ENCODE measurements around the gene C10orf53. TPM values are rescaled to one million over a fixed set of nuclear protein-coding genes. Genes with fewer than 3 reads are reported as not detected.

Gene C10orf53, protein sequence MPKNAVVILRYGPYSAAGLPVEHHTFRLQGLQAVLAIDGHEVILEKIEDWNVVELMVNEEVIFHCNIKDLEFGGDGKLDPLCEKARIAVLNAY
- not detected for polyA plus RNA-seq (ENCODE audit: insufficient read length in 10 of 10)
- long read RNA-seq, donor 1 = 0 reads
- long read RNA-seq, donor 2 = 0 reads
- long read RNA-seq, donor 3 = 0 reads
- long read RNA-seq, donor 4 = 0 reads
- long read RNA-seq, donor 5 = 0 reads
- long read RNA-seq, donor 6 = 0 reads
- long read RNA-seq, donor 7 = 0 reads
- long read RNA-seq, donor 8 = 0 reads
- long read RNA-seq, donor 9 = 0 reads

DNA sequence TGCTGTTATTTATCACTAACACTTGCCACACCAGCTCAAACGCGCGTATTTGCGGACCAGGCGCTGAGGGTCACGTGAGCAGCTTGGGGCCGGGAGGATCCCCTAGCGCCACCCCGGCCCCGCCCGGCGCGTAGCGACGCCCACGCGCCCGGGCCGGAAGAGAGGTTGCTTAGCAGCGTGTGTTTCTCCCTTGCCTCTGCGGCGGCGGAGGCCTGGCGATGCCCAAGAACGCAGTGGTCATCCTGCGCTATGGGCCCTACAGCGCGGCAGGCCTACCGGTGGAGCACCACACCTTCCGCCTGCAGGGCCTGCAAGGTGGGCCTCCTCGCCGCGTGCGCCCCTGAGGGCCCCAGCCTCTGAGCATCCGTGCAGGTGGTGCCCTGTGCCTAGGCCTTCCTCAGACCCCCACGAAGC lies at the start of gene C10orf53:
C10orf53 (plus strand) TSS at position 172 of the 414 bp plus-strand sequence; CDS start at position 219, 47 bp downstream.
- DNase-seq = peak; percentile 4 to 40 (median 16)

DNA sequence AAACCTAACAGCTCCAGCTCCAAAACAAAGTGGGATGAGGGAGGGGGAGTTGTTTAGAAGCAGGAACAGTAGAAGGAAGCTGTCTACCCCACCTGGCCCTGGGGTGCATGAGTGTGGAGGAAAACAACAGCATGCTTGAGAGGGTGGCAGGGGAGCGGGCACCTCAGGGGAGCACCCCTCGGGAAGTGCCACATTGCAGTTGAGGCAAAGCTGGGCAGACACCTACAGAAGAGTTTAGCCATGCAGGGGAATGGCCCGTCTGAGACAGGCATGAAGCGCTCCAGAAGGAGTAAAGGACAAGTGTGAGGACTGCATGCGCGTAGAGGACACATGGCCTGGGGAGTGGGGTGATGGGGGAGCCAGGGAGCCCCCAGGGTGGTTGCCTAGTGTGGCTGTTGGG lies 47.5 kb upstream of the C10orf53 start:
- no peak for DNase-seq

- no peak for DNase-seq
Observed at GRCh38 chr10:49632406-49633317, 46.8 kb upstream of the C10orf53 start.

DNA sequence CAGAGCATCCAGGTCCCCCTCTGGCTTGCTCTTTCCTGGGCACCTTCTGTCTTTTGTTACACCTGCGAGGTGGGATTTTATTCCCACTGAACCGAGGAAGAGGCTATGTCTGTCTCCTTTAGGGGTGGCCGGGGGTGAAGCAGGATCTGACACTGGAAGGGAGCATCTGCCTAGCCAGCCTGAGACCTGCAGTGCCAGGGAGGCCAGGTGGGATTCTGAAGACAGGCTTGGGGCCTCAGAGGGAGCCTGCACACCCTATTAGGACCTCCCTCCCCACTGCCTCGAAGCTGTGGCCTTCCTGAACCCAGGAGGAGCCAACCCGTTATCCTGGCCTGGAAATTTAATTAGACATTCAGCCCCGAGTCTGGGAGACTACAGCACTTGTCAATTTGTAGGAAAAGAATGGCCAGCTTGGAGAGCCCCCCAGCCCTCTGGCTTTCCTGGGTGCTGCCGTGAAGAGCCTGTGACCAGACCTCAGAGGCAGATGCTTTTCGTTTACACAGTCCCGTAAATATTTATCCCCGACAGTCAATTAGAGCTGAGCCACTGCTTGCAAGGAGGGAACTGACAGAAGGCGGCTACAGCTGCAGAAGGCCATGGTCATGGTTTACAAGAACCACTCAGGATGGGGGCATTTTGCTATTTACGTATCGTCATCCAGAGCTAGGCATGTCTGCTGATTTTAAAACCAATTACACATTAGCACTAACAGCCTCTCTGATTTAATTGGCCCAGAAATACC lies 46.0 kb upstream of the C10orf53 start:
- DNase-seq = no peak

DNA sequence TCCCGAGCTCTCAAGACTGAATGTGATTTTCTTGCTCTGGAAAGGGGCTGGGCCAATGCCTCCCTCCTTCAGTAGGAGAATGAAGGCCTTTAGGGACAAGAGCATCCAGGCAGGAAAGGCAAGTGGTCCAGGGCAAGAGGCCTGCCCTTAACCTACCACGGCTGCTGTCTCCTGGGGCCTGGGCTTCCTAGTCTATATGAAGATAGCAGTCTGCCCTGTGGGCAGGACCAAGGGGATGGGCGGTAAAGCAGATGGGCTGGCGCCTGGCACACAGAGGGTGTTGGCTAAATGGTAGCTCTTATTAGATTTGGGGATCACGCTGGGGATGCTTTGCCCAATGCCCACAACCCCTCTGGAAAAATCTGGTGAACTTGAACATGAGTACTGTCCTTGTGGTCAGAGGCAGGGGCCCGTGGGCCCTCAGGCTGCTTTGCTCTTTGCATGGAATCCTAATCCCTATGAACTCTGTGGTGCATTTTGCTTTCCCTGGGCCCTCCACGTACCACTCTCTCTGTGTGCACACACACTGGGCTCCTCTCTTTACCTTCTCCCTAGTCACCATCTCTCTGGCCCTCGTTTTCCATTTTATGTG lies 45.3 kb upstream of the C10orf53 start:
- DNase-seq = no peak

GRCh38 chr10:49642311-49642710 lies 37.1 kb upstream of the C10orf53 start:
- no peak for DNase-seq

- no peak for DNase-seq
Observed at GRCh38 chr10:49643241-49644034, 36.0 kb upstream of the C10orf53 start.

- DNase-seq = no peak
Observed at GRCh38 chr10:49644035-49644646, 35.3 kb upstream of the C10orf53 start.

- no peak for DNase-seq
Observed at GRCh38 chr10:49645417-49645816, 34.0 kb upstream of the C10orf53 start.

DNA sequence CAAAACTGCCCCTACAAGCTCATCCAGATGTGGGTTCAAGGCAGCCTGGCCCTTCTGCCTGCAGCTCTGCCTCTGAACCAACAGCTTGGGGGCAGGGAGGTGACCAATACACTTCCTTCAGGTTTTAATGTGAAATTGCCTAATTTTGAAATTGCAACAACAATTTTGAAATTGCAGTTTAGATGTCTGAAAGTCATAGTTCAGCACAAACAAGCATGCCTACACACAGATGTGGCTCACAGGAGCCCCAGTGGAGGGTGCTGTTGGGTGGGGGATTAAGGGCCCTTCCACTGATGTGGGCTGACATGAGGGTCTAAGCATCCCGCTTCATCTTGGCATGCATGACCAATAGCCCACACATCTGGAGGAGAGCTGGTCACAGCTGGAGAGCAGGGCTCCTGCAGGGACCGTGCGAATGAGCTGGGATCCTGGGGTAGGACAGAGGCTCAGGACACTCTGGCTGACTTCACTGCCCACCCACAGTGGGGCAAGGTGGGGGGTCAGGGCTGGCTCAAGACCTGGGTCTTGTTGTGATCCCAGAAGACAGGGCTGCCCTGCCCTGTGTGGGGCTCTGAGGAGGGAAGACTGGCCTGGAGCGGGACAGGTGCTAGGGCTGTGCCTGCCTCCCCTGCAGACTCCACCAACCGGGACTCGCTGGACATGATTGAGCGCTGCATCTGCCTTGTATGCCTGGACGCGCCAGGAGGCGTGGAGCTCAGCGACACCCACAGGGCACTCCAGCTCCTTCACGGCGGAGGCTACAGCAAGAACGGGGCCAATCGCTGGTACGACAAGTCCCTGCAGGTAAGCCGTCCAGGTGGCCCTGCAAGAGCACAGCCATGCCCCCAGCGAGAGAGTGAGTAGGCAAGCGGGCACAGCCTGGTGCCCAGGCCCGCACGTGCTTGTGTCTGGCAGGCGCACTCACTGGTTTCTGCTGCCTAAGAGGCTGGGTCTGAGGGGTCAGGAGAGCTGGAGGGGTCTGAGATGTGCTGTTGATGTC lies 33.3 kb upstream of the C10orf53 start:
- DNase-seq = no peak

DNA sequence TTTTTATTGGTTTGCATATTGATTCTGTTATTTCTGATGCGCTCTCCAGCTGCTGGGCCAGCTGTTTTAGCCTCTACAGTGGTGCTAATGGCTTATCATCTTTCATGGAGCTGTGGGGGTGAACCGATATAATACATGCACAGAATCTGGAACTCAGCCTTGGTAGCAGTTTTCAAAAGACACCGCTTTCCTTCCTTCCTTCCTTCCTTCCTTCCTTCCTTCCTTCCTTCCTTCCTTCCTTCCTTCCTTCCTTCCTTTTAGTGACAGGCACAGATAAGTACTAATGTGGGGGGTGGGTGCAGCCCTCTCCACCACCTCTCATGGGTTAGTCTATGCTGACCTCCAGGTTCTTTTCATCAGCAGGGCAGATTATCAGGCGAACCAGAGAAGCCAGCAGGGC lies 31.9 kb upstream of the C10orf53 start:
- no peak for DNase-seq

GRCh38 chr10:49647985-49648795 lies 31.3 kb upstream of the C10orf53 start:
- DNase-seq = no peak

DNA sequence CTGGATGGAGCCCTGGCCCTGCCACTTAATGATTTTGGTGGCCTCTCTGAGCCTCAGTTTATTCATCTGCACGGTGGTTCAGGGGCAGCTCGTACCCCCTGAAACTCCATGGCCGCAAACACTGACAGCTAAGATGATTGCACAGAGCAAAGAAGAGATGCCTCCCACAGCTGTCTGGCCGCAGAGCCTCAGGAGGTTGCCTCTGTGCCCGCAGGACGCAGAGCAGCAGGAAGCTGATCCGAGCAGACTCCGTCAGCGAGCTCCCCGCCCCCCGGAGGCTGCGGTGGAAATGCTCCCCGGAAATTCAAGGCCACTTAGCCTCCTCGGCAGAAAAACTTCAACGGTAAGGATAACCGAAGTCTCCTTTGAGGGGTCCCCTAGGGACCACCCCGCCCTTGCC lies 30.2 kb upstream of the C10orf53 start:
- no peak for DNase-seq

- no peak for DNase-seq
Observed at GRCh38 chr10:49649936-49650723, 29.3 kb upstream of the C10orf53 start.

DNA sequence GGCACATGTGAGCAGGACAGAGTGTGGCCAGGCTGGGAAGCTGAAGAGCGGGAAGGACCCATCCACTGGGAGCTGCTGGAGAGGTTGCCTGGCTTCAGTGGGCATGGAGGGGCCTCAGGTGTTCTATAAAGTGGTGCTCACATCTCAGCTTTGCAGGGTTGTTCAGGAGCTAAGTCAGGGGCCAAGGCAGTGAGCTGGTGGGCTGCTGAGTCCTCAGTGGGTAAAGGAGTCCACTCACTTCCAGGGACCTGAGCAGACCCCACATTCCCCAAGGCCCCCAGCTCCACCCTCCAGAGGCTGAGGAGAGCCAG lies 28.8 kb upstream of the C10orf53 start:
- DNase-seq = no peak

GRCh38 chr10:49651039-49651835 lies 28.2 kb upstream of the C10orf53 start:
- no peak for DNase-seq

DNA sequence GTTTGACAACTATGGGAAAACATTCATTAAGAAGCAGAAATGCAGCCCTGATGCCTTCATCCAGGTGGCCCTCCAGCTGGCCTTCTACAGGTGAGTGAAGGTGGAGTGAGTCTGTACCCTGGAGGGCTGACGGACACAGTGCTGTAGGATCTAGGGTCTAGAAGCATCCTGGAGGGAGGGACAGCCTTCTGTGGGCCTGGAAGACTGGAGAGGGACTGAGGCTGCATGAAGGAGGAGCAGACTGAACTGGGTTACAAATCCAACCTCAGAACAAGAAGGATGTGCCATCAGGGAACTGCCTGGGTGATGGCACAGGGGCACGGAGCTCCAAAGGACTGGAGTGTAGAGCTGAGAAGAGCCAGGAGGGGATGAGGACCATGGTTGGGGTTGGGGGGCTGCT lies 27.5 kb upstream of the C10orf53 start:
- DNase-seq = no peak
